Activated CD4-positive, alpha-beta memory T cell treated with anti-CD3 and anti-CD28 coated beads, Interleukin-2, amount 10 ng/mL, durations not matched to agents 7 days and 5 days (primary cell): ENCODE results near the gene COG2. TPM values are rescaled to one million over a fixed set of nuclear protein-coding genes. Genes with fewer than 3 reads are reported as not detected.
"Not testable (repeated sequence)": the region's sequence is repeated elsewhere in the genome, so short reads cannot be mapped to it uniquely, and the experiment has no call there.

Experiments used
- CTCF ChIA-PET: fragments of 350-600 bp; sonication (Branson Sonifier 250); formaldehyde crosslinking; loops from one replicate; lab custom pipeline; 2021; ENCODE audit warnings: antibody characterized with exemption, inconsistent platforms; lab: Charles Lee
- POLR2A ChIA-PET: fragments of 350-600 bp; sonication (Branson Sonifier 250); formaldehyde crosslinking; loops from one replicate; lab custom pipeline; 2021; ENCODE audit warnings: antibody characterized with exemption; lab: Charles Lee
- DNase-seq: peaks from one replicate; pipeline ENCODE4 v3.0.0-alpha.2; 2020
- H3K27ac Mint-ChIP-seq: one replicate; pipeline ENCODE4 v1.8.0; 2021; ENCODE audit warnings: mild to moderate bottlenecking, mixed read lengths
- H3K27me3 Mint-ChIP-seq: one replicate; pipeline ENCODE4 v1.8.0; 2021; ENCODE audit warnings: mixed read lengths
- H3K36me3 Mint-ChIP-seq: one replicate; pipeline ENCODE4 v1.8.0; 2021; ENCODE audit warnings: low read depth, mixed read lengths
- H3K4me1 Mint-ChIP-seq: one replicate; pipeline ENCODE4 v1.8.0; 2021; ENCODE audit warnings: mixed read lengths
- H3K4me3 Mint-ChIP-seq: one replicate; pipeline ENCODE4 v1.8.0; 2021; ENCODE audit warnings: mild to moderate bottlenecking, mixed read lengths
- H3K9me3 Mint-ChIP-seq: one replicate; pipeline ENCODE4 v1.8.0; 2021; ENCODE audit warnings: mixed read lengths
- total RNA-seq, 2 experiments: library from RNA; stranded (reverse); gene quantifications; one replicate each; pipeline ENCODE4 v1.2.3, GENCODE V29; 2021

Gene COG2
- total RNA-seq, 2 experiments from 2014 or later: 22.3 to 29.1 TPM

DNA sequence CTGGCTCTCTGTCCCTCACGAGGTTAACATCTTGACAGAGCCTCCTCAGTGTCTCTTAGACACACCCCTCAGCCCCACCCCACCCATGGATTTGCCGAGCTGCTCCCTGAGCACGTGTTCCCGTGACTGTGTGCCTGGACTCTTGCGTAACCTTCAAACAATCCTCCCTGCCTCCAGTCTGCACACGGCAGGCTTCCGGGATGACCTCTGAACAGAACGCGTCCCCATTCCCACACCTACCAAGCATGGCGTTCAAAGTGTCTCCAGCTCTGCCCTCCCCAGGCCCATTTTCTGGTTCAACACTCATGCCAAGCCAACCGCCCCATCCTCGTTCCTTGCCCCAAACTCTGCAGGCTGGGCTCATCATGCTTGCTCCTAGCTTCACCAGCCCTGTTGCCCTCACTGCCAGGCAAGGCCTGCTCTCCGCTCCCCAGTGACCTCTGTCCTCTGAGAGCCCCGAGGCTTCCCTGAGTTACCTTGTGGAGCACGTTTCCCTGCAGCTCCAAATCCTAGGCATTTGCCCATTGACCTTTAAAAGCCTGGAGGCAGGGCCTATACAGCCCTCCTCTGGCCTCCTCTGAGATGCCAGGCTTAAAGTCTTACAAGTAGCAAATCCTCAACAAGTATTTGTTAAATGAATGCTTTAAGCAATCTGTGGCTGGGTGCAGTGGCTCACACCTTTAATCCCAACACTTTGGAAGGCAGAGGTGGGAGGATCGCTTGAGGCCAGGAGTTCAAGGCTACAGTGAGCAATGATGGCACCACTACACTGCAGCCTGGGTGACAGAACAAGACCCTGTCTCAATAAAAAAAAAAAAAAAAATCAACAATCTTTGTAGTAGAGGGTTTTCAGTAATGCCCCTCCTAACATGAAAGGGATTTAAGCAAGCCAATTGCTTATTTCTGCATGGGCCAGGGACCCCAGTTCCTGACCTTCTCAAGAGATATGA is 66.6 kb downstream of the COG2 start:
- Mint-ChIP-seq H3K27ac (no peak overlapping the region), H3K4me1 (peaks cover 4% of the 10 kb centered on the region), H3K4me3 (no peak overlapping the region), H3K9me3 (no peaks in the 10 kb centered on the region), H3K36me3 (no peaks in the 10 kb centered on the region), H3K27me3 (peaks cover 2% of the 10 kb centered on the region)
- POLR2A ChIA-PET: no interaction called here
- CTCF ChIA-PET: no interaction called here
- DNase-seq: no peak

DNA sequence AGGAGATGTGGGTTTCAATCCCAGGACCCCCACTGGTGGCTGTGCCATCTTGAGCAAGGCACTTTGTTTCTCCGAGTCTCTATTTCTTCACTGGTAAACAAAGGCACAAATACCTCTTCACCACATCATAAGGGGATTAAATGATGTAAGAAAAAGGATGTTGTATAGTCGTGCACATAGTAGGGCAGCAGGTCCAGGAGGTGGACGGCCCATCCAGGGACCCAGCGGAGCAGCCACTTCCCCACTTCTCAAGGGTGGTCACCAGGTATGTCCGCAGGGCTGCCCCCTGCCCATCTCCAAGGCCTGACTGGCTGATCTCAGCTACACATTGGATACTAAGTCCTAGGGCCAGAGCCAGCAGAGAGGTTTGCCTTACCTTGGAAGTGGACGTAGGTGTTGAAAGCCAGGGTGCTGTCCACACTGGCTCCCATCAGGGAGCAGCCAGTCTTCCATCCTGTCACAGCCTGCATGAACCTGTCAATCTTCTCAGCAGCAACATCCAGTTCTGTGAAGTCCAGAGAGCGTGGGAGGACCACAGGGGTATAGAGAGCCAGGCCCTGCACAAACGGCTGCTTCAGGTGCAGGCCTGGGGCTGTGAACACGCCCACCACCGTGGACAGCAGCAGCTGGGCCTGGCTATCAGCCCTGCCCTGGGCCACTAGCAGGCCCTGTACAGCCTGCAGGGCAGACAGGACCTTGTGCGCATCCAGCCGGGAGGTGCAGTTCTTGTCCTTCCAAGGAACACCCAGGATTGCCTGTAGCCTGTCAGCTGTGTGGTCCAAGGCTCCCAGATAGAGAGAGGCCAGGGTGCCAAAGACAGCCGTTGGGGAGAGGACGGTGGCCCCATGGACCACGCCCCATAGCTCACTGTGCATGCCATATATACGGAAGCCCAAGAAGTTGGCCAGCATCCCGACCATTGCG is 67.6 kb downstream of the COG2 start:
- DNase-seq: no peak
- peaks cover 2% of the 10 kb centered on the region for H3K27me3 Mint-ChIP-seq
- H3K9me3 Mint-ChIP-seq: no peaks in the 10 kb centered on the region
- peaks cover 4% of the 10 kb centered on the region for H3K4me1 Mint-ChIP-seq
- H3K4me3 Mint-ChIP-seq: no peak overlapping the region
- H3K36me3 Mint-ChIP-seq: no peaks in the 10 kb centered on the region
- CTCF ChIA-PET: no interaction called here
- no peak overlapping the region for H3K27ac Mint-ChIP-seq
- POLR2A ChIA-PET: no interaction called here

DNA sequence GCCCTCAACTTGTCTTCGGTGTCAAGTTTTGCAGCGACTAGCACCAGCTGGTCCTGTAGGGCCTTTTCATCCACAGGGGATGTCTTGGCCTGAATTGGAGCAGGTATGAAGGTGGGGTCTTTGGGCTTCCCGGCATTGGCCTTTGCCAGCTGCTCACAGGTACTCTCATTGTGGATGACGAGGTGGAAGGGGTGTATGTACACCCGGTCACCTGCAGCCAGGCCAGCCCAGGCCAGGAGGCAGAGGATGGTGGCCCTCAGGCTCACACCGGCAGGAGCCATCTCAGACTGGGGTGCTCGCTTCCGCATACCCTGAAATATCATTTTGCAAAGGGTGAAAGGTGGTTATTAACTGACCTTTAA is 68.2 kb downstream of the COG2 start:
- peaks cover 3% of the 10 kb centered on the region for H3K27me3 Mint-ChIP-seq
- CTCF ChIA-PET: no interaction called here
- DNase-seq: no peak
- POLR2A ChIA-PET: no interaction called here
- no peak overlapping the region for H3K4me3 Mint-ChIP-seq
- peaks cover 4% of the 10 kb centered on the region for H3K4me1 Mint-ChIP-seq
- H3K36me3 Mint-ChIP-seq: no peaks in the 10 kb centered on the region
- no peak overlapping the region for H3K27ac Mint-ChIP-seq
- H3K9me3 Mint-ChIP-seq: no peaks in the 10 kb centered on the region

DNA sequence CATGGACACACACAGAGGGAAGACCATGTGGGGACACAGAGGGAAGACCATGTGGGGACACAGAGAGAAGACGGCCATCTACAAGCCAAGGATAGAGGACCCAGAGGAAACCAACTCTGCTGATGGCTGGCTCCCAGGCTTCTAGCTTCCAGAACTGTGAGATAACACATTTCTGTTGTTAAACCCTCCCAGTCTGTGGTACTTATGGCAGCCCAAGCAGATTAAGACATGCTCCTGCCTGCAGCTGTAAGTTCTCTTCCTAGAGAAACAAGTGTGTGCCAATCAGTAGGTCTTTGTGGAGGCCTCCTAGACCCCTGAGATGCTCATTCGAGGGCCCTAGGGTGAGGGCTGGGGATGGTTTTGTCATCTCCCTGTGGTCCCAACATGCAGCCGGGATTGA is 69.0 kb downstream of the COG2 start:
- peaks cover 4% of the 10 kb centered on the region for H3K4me1 Mint-ChIP-seq

DNA sequence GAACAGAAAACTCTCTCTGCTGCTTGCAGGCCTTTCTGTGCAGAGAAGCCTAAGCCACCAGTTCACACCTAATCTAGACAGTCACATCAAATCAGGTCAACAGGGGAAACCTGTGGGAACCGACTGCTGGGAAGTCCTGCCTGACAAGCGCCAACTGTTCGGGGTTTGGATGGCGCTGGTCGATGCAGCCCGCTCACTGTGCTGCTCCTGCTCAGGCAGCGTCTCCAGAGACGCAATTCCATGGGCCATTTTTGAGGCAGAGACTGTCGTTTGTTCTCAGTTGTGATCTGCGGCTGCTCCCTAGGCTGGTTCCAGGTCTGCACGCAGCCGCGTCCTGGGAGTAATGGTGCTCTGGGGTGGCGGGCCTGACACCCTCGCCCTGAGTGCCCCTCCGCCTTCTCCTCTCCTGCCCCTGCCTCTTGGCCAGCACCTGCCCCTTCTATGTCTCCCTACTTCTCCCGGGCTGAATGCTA is 70.2 kb downstream of the COG2 start:
- ChIA-PET POLR2A (no interaction called here), CTCF (no interaction called here)
- peaks cover 3% of the 10 kb centered on the region for H3K27me3 Mint-ChIP-seq
- peaks cover 4% of the 10 kb centered on the region for H3K4me1 Mint-ChIP-seq
- H3K9me3 Mint-ChIP-seq: no peaks in the 10 kb centered on the region
- H3K4me3 Mint-ChIP-seq: no peak overlapping the region
- no peak overlapping the region for H3K27ac Mint-ChIP-seq
- DNase-seq: no peak
- no peaks in the 10 kb centered on the region for H3K36me3 Mint-ChIP-seq

More for the DNA sequence above, 69.0 kb downstream of the COG2 start:
- Mint-ChIP-seq H3K36me3 (no peaks in the 10 kb centered on the region), H3K4me3 (no peak overlapping the region), H3K27me3 (peaks cover 3% of the 10 kb centered on the region), H3K27ac (no peak overlapping the region), H3K9me3 (no peaks in the 10 kb centered on the region)
- DNase-seq: no peak
- ChIA-PET POLR2A (no interaction called here), CTCF (no interaction called here)

DNA sequence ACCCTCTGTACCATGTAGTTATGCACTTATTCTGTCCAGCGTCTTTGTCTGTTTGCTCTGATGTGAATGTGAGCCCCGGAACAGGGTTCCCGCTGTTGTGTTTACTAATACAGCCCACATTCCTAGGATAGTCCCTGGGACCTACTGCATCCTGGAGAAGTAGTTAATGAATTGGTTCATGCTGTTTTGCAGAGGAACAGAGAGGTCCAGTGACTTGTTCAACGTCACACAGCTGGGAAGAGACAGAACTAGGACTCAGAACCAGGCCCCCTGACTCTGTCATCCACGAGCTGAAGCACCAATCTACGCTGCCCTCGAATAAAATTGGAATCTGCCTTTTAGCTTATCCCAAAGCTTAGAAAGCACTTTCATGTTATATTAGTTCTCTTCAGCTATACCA is 70.9 kb downstream of the COG2 start:
- POLR2A ChIA-PET: no interaction called here

DNA sequence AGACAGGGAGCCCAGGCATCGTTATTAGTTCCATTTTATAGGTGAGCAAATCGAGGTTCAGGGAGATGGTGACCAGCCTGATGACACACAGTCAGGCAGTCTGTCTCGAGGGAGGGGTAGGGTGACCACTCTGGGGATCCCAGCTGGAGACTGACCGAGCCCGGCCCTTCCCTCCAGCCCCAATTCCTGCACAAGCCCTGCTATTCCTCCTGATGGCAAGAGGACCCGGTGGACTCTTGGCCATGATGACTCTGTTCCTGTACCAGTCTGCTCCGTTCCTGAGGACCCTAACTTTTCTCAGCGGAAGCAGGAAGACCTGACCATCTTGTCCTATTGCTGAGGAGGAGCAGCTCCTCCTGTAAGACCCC is 71.2 kb downstream of the COG2 start:
- no peak for DNase-seq
- H3K9me3 Mint-ChIP-seq: no peaks in the 10 kb centered on the region
- H3K27ac Mint-ChIP-seq: no peak overlapping the region
- ChIA-PET POLR2A (no interaction called here), CTCF (no interaction called here)
- H3K36me3 Mint-ChIP-seq: no peaks in the 10 kb centered on the region
- H3K27me3 Mint-ChIP-seq: peaks cover 6% of the 10 kb centered on the region
- H3K4me1 Mint-ChIP-seq: peaks cover 1% of the 10 kb centered on the region
- no peak overlapping the region for H3K4me3 Mint-ChIP-seq

More for the DNA sequence above, 70.9 kb downstream of the COG2 start:
- Mint-ChIP-seq H3K4me3 (no peak overlapping the region), H3K9me3 (no peaks in the 10 kb centered on the region), H3K4me1 (peaks cover 4% of the 10 kb centered on the region), H3K27me3 (peaks cover 3% of the 10 kb centered on the region), H3K36me3 (no peaks in the 10 kb centered on the region), H3K27ac (no peak overlapping the region)
- DNase-seq: no peak
- CTCF ChIA-PET: no interaction called here

DNA sequence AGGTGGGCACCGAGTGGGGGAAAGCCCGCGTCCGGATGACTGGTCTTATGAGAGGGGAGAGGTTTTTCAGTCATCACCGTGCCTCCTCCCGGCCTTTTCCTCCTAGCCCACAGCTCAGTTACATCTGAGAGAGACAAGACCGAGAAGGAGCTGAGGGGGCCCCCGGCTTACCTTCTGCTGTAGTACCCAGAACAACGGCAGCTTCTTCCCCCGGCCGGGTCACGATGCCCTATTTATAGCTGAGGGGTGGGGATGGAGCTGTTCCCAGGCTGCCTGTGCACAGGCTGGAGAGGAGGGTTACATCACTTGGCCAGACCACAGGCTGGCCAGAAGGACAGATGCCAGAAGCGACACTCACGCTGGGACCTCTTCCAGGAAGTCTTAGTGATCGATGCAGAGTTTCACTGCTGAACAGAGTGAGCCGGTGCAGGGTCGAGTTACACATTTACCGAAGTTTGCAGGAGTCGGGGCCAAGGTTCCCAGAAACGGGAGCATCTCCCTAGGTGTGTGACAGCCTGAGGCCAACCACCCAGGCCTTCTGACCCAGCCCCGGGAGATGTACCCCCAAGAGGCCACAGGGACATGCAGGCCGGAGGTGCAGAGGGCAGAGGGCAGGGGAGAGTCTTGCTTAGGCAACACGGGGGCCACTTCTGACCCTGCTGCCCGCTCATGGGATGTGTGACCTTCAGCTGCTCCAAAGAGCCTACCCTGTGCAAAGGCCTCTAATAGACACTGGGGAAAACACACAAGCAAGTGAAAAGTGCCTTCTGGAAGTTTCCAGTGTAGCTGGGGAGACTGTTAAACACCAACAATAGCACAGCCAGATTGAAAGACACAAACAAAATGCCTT is 71.9 kb downstream of the COG2 start, which contains the start of gene AGT:
AGT (minus strand) TSS at position 208 of the 850 bp plus-strand sequence. CDS start 3,299 bp downstream, outside the sequence.
- Mint-ChIP-seq H3K4me1 (no peaks in the 10 kb centered on the region), H3K27ac (no peak within 1 kb of the TSS), H3K36me3 (no peaks in the 10 kb centered on the region), H3K27me3 (peaks cover 6% of the 10 kb centered on the region), H3K9me3 (no peaks in the 10 kb centered on the region), H3K4me3 (no peak within 1 kb of the TSS)
- CTCF ChIA-PET: no interaction called here
- DNase-seq: no peak
- POLR2A ChIA-PET: no interaction called here

DNA sequence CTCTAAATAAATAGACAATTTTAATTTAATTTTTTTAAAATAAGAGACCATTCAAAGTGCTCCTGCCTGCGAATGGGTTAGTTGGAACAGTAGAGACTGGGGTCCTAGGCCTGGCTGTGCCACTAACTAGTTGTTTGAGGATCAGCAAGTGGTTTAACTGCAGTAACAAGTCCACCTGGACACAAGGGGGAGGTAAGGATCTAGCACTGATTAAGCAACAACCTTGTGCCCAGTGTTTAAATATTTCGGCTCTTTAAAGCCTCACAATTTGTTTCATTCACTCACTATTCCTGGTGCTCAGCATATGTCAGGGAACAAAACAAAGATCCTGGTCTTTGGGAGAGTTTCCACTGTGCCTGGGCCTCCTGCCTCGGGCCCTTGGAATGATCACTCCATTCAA is 73.2 kb downstream of the COG2 start:
- Mint-ChIP-seq H3K27ac (no peak overlapping the region), H3K27me3 (peaks cover 6% of the 10 kb centered on the region), H3K4me1 (no peaks in the 10 kb centered on the region), H3K36me3 (no peaks in the 10 kb centered on the region), H3K4me3 (no peak overlapping the region), H3K9me3 (peaks cover under 1% of the 10 kb centered on the region)
- DNase-seq: no peak
- ChIA-PET CTCF (no interaction called here), POLR2A (no interaction called here)

DNA sequence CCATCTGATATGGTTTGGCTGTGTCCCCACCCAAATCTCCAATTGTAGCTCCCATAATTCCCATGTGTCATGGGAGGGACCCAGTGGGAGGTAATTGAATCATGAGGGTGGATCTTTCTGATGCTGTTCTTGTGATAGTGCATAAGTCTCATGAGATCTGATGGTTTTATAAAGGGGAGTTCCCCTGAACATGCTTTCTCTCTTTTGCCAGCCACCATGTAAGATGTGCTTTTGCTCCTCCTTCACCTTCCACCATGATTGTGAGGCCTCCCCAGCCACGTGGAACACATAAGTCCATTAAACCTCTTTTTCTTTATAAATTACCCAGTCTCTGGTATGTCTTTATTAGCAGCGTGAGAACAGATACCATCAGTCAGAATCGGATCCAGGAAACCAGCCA is 74.2 kb downstream of the COG2 start:
- H3K36me3 Mint-ChIP-seq, CTCF ChIA-PET, H3K9me3 Mint-ChIP-seq, H3K4me3 Mint-ChIP-seq, H3K27me3 Mint-ChIP-seq, H3K4me1 Mint-ChIP-seq, DNase-seq, H3K27ac Mint-ChIP-seq, POLR2A ChIA-PET: not testable (repeated sequence)

DNA sequence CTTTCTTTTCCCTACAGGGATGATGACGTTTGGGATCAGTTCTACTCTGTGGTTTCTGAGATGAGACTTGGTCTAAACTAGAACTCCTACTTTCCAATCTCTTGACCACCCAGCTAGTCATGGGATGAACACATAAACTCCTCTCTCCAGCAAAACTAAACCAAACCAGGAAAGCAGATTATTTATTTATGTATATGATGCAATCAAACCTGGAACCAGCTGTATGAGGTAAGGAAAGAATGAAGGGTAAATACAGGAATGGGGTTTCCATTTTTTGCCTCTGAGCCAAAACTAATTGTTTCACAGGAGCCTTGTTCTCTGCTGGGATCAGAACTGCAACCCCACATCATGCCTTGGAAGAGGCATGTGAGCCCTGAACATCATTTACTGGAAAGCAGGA is 75.0 kb downstream of the COG2 start:
- POLR2A ChIA-PET: no interaction called here
- no peak overlapping the region for H3K27ac Mint-ChIP-seq

DNA sequence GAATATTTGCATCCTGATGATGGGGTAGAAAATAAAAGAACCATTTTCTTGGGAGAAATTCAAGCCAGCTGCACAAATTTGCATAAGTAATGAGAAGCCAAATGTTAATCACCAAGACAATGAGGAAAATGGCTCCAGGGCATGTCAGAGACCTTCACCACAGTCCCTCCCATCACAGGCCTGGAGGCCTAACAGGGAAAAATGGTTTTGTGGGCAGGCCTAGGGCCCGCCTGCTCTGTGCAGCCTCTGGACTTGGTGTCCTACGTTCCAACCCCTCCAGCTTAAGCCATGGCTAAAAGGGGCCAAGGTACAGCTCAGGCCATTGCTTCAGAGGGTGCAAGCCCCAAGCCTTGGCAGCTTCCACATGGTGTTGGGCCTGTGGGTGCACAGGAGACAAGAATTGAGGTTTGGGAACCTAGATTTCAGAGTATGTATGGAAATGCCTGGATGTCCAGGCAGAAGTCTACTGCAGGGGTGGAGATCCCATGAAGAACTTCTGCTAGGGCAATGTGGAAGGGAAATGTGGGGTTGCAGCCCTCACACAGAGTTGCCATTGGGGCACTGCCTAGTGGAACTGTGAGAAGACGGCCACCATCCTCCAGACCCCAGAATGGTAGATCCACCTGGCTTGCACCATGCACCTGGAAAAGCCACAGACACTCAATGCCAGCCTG is 79.7 kb downstream of the COG2 start:
- POLR2A ChIA-PET, CTCF ChIA-PET, H3K27me3 Mint-ChIP-seq: not testable (repeated sequence)

More for the DNA sequence above, 75.0 kb downstream of the COG2 start:
- peaks cover 11% of the 10 kb centered on the region for H3K27me3 Mint-ChIP-seq
- no peak overlapping the region for H3K4me3 Mint-ChIP-seq
- no peak for DNase-seq
- CTCF ChIA-PET: no interaction called here
- no peaks in the 10 kb centered on the region for H3K4me1 Mint-ChIP-seq
- H3K36me3 Mint-ChIP-seq: no peaks in the 10 kb centered on the region
- H3K9me3 Mint-ChIP-seq: peaks cover 6% of the 10 kb centered on the region

More for the DNA sequence above, 79.7 kb downstream of the COG2 start:
- not testable (repeated sequence) for H3K27ac Mint-ChIP-seq, H3K4me3 Mint-ChIP-seq, H3K36me3 Mint-ChIP-seq, H3K4me1 Mint-ChIP-seq, H3K9me3 Mint-ChIP-seq, DNase-seq
